DMS114 treated with DMSO at 0.1 percent for 48 hours (cell line): ENCODE results near the gene PHLDA2.

ENCODE experiments used
- DNase-seq: peaks from one replicate; lab custom pipeline; 2025; ENCODE audit not compliant: unreplicated experiment; lab: John Stamatoyannopoulos, UW

Gene PHLDA2

DNA sequence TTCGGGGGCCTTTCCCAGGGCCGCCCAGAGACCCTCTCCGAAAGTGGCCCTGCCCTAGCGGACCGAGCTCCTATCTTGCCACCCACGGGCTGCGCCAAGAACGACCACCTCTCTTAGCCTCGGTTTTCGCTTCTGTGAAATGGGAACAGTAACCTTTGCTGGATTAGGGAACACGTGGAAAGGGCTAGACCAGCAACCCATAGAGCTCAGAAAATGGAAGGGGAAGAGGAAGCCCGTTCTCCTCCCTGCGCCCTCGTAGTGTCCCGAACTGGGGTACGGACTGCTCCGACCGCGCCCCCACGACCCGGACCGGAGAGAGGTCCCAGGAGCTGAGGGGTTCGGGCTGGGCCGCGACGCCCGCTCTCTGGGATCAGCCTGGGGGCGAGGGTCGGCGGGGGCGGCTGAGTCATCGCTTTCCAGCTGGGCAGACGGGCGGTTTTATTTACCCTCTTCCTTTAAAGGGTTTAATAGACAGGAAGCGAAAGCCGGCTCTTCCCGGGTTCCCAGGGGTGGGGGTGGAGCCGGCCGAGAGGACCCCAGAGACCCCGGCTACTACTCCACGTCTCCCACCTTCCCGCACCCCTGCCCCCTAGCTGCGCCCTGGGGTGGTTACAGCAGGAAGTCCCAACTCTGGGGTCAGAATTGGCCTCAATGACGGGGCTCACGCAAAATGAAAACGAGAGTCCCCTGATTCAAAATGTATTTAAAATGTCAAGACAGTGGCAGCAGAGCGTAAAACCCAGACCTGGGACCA lies 907 bp upstream of the PHLDA2 start:
- no peak for DNase-seq

DNA sequence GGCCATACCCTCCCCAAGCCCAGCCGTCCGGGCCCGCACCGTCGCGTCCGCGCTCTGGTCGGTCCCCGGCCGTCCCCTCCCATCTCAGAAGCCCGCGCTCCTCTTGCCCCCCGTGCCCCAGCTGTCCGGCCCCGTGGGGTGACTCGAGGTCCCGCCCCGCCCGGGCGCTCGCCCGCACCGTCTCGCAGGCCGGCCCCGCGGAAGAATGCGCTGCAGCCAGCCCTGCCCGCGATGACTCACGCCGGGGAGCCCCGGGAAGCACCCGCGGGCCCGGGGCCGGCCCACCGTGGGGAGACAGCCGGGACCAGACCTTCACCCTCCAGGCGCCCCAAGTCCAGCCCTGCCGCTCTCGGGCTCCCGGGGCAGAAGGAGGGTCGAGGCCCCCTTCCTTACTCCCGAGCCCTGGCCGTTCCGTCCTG lies 320 bp upstream of the PHLDA2 start:
- DNase-seq = no peak

DNA sequence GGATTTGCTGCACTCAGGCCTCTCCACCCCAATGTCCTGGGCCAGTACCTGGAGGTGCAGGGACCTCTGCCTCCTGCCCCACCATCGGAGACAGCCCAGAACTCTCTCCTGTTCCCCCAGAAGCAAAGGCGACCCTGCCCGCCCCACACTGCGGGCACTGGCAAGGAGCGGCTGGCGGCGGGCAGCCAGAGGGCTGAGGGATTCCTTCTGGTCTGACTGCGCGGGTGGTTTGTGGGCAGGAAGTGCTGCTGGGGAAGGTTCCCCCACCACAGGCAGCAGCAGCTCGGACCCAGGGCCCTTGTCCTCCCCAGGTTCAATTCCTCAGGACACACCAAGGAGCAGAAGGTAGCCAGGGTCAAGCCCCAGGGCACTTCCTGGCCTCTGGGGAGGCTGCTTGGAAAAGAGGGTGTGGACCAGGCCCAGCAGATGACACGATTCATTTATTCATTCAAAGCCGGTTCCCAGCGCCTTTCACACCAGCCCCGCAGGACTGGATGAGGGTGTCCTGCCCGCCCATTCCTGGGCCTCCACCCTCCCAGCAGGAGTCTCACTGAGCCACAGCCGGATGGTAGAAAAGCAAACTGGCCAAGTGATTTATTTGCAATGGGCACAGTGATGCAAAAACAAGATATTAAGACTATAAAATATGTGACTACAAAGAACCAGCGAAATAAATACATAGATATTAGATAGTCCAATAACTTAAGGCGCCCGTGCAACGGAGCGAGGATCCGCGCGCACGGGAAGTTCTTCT lies 1.2 kb downstream of the PHLDA2 start:
- no peak for DNase-seq

DNA sequence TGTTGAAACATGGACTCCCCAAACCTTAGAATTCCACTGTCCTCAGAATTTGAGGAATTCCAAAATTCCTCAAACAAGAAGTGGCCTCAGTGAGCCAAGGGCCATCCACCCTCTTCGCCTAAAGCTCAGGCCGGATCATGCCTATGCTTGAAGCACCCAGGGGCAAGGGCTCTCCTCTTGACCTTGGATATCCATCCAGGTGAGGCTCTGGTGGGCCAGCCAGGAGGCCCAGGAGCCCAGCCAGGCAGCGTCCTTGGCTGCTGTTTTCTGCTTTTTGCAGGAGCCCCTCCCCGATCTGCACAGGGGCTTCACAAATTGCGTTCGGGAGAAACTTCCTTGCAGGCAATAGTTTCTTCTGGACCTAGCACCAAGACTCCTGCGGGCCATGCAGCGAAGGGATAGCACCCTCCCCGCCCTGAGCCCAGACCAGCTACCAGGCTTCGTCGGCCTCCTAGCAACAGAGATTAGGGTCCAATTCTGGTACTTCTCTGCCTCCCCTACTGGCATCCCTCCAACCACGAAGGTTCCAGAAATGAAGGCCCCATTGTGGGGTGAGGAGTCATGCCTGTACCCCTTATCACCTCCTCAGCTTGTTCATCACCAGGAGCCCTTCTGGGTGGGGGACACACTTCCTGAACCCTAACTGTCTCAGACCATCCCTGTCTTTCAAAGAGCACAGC lies 2.0 kb downstream of the PHLDA2 start:
- no peak for DNase-seq

DNA sequence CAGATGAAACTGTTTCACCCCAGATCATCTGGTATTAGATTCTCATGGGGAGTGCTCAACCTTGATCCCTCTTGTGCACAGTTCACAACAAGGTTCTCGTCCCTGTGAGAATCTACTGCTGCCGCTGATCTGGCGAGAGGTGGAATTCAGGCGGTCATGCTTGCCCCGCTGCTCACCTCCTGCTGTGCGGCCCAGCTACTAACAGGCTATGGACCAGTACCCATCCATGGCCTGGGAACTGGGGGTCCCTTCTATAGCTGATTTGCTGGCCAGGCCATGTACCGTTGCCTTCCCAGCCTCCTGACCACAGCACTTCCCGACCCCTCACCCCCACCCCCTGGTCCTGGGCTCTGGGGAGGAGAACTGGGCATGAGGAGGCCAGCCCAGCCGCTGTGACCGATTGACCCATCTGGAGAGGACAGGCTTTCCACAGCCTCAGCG lies 2.6 kb downstream of the PHLDA2 start:
- DNase-seq = no peak

DNA sequence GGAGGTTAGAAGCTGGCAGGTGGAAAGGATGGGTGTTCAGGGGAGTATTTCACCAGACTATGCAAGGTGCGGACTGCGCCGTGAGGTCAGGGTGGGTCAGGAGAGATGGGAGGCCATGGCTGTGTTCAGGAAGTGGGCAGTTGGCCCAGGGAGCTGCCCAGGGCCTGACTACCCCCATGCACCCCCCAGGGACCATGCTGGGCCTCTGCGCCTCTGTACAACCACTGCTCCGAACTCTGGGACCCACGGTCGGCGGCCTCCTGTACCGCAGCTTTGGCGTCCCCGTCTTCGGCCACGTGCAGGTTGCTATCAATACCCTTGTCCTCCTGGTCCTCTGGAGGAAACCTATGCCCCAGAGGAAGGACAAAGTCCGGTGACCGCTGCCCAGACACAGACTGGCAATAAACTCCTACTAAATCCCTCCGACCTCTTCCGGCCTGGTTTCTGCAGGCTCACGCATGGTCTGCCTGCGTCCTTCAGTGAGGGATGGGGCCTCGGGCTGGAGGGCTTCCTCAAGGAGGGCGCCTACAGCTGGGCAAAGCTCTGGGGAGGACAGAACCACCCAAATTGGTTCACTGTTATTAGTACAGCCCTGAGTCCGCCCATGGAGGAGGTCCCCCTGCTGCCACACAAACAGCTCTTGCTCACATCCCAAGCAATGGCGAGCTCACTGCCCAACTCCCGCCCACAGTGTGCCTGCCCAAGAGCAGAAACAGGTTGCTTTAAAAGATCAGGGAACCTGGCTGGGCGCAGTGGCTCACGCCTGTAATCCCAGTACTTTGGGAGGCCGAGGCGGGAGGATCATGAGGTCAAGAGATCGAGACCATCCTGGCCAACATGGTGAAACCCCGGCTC lies 4.2 kb downstream of the PHLDA2 start:
- no peak for DNase-seq

DNA sequence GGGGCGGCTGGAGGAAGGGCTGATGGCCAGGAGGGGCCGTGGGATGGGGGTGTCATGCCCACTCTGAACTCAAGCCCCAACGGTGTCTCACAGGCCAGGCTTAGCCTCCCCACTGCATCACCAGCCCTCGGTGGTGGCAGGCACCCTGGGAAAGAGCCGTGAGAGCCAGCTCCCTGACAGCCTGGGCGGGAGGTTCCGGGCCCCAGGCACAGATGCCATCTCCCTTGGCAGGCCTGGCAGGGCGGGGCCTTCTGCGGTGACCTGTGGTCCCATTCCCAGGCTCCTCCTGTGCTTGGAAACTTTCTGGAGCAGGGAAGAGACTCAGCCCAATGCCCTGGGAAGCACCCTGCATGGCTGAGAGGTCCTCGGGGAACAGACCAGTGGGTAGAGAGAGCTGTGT lies 4.8 kb downstream of the PHLDA2 start:
- no peak for DNase-seq

DNA sequence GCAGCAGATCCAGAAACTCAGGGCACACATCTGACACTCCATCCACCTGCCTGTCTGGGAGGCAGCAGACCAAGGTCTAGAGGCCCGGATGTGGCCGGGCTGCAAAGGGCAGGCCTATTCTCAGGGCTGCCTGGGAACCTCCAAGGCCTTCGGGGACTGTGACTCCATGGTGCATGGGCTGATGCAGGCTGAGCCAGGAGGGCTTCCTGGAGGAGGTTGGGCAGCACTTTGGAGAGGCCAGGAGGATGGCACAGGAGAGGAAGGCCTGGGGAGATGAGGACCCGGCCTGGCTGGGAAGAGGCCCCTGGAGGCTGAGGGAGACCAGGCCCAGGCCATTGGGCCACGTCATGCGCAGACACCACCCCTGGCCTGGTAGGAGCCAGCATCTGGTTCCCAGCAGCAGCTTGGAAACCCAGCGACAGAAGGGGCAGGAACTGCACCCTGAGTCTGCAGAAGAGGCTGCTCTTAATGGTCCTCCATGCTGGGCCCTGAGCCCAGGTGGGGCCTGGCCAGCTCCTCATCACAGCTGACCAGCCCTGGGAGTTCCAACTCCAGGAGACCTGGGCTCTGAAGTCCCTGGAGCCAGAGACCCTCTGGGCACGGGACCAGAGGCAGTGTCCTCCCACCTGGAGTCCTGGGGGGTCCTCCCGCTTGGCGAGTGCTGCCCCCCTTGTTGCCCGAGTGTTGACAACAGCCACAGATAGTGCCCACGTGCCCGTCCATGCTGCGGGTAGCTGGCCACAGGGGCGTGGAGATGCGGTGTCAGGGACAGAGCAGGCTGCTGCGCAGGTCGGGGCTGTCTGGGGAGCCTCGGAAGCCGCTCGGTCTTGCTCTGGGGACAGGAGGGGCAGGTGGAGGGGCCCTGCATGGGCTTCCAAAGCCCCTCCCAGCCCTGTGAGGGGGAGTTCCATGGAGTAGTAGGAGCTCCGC lies 5.5 kb downstream of the PHLDA2 start:
- no peak for DNase-seq

DNA sequence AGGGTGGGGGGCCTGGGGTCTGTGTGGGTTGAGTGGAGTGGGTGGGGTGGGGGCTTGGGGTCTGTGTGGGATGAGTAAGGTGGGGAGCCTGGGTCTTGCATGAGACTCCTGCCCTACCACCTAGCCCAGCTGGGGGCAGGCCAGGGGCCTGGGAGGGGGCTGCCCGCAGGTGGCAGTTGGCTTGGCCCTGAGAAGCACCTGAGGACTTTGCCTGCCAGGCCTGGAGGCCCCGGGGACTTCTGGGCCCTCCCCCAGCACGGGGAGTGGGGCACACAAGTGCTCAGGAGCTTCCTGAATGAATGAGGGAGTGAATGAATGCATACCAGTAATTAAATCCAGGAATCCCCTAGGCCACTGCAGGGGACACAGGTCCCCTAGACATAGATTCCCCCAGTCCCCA lies 6.6 kb downstream of the PHLDA2 start:
- DNase-seq = no peak

DNA sequence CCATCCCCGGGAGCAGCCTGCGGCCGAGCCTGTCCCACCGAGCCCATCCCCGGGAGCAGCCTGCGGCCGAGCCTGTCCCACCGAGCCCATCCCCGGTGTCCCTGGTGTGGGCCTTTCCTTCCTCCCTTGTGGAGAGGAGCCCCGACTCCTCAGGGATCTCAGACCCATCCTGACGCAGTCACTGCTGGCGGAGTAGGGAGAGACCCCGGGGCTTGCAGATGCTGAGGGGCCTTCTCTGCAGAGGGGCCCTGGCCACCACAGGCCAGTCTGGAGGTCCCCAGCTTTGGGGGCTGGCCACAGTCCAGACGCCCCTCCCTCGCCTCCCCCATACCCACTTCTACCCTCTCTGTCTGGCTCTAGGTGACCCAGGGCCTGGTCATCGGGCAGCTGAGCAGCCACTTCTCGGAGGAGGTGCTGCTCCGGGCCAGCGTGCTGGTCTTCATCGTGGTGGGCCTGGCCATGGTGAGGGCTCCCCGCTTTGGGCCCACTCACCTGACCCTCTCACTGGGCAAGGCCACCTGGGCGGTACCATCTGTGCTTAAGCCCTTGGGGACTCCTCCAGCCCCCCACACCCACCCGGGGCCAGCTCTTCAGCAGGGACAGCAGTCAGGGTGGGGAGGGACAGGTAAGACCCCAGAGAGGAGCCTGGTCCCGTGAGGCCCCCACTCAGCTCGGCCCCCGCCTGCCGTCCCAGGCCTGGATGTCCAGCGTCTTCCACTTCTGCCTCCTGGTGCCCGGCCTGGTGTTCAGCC lies 7.3 kb downstream of the PHLDA2 start:
- no peak for DNase-seq

DNA sequence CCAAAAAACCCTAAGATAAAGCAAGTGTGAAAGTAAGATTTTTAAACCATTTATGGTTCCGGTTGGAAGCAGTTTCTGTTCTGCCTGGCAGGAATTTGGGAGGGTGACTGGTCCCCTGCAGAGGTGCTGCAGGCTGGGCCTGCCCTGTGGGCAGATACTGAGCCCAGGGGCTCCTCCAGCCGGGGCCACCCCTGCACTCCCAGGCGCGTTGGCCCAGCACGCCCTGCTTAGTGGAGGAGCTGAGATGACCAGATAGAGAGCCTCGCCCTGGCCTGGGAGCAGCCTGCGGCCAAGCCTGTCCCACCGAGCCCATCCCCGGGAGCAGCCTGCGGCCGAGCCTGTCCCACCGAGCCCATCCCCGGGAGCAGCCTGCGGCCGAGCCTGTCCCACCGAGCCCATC lies 8.0 kb downstream of the PHLDA2 start:
- DNase-seq = no peak

DNA sequence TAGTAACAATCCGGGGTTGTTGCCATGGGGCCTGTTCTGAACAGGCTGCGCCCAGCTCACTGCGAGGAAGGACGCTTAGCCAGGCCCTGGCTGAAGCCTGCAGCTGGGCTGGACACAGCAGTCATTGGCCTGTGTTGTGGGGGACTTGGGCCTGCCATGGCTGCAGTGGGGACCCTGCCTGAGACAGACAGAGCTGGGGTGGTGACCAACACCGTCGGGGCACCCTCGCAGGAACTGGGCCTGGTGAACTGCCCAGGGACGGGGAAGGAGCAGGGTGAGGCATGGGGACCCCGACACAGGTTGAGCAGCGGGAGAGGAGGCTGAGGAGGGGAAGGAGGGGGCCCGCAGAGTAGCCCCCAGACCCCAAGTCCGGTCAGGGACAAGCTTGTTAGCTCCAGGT lies 8.9 kb downstream of the PHLDA2 start:
- DNase-seq = no peak

DNA sequence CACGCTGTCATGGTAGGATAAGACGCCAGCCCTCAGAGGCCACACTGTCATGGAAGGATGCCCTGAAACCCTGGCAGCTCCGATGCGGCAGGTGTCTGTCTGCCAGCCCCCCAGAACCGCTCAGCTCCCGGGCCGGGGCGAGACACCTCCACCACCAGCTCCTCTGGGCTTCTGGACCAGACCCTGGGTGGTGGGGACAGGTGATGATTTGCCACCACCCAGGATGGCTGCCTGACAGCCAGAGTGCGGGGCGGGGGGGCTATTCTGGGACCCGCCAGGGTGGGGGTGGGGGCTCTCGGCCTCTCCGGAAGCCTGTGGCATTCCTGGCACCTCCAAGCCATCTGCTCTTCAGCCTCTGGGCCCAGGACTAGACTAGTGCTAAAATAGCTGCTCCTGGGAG lies 9.4 kb downstream of the PHLDA2 start:
- no peak for DNase-seq

DNA sequence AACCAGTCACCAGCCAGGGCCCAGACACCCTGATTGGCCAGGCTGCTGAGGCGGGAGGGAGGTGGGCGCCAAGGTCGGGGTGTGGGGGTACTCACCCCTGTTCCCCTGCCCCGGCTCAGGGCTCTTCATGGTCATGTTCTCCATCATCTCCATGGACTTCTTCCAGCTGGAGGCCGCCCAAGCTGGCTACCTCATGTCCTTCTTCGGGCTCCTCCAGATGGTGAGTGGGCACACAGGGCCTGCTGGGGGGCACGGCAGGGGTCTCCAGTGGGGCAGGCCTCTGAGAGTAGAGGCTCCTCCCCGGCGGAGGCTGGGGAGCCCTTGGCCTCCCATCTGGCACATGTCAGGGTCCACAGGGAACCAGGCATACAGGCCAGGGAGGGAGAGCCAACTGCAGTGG lies 10.0 kb downstream of the PHLDA2 start:
- DNase-seq = no peak

DNA sequence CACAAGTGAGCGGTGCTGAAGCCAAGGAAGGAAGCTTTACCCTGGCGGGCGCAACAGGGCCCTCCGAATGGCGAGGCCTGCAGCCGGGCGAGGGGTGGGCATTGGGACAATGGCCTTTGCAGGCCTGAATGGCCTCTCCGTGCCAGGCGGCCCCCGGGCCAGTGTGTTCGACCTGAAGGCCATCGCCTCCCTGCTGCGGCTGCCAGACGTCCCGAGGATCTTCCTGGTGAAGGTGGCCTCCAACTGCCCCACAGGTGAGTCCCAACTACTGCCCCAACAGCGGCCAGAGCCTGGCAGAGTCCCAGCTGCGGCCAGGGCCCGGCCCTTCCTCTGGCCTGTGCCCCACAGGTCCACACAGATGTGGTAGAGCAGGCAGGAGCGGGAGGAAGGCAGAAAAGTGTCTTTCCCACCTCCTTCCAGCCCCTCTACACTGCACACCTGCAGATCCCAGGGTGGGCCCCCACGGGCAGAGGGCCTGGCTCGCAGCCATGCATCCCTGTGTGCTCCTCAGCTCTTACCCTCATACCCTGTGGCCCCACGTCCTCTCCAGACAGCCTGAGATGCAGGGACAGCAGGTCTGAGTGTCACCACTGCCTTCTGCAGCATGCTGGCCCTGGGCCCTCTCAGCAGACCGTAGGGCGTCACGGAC lies 11.3 kb downstream of the PHLDA2 start:
- DNase-seq = no peak

DNA sequence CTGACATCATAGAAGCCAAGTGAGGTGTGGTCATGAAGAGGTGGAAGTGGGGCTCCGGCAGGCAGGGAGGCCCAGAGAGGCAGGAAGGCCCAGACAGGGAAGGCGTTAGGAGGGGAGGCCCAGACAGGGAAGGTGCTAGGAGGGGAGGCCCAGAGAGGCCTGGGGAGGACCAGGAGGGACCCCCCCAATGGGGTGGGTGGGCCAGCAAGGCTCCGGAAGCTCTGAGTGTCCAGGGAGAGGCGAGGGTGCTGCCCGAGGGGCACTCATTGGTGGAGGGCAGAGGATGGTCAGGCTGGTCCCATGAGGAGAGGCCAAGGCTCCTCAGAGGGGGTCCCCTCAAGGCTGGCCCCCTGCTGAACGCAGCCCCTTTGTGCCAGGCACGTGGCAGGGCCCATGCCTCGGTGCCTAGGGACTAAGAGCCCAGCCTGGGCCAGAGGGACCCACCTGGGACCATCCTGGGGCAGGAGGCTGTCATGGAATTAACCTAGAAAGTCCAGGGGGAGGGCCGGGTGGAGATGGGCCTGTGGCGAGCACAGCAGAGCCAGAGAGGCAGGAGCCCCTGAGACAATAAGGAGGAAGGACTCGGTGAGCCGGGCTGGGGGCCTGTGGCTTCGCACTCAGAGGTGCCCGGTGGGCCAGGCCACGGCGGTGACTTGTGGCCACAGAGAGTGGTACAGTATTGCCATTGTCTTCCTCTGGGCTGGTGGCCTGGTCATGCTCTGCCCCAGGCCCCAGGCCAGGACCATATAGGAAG lies 12.2 kb downstream of the PHLDA2 start:
- no peak for DNase-seq

DNA sequence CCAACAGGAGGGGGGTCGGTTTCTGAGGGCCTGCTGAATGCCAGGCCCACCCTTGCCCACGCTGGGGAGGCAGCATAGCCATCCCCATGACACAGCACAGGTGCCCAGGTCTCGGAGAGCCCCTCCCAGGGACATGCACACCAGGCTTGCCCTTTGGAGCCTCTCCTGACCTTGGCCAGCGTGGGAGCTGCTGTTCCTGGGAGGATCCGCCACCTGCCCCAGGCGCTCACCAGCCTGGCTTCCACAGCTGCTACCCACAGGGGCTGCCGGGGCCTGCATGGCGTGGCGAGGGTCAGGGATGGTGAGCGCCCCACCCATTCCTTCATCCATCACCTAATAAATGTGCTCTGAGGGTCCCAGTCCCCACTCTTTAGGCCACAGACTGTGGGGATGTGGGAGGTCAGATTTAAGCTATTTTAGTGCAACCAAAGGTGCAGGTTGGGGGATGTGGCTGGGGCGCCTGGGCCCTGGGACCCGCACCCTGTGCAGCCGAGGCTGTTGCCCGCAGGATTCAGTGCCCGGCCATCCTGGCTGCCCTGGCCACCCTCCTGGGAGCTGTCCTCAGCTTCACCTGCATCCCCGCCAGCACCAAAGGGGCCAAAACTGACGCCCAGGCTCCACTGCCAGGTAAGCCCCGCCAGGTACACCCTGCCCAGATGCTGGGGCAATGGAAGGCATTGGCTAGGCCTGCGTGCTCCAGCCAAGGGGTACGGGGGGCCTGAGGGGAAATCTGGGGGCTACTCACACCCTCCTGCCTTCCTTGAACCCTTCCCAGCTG lies 12.9 kb downstream of the PHLDA2 start:
- DNase-seq = no peak
